GM21390 (cell line): ENCODE results near the gene CCN2.

Source experiments
- ATAC-seq: cut with Tn5 transposase; IDR thresholded peaks from one replicate; pipeline ENCODE4 v1.9.1; 2021; ENCODE audit not compliant: unreplicated experiment

The CCN2 gene, protein sequence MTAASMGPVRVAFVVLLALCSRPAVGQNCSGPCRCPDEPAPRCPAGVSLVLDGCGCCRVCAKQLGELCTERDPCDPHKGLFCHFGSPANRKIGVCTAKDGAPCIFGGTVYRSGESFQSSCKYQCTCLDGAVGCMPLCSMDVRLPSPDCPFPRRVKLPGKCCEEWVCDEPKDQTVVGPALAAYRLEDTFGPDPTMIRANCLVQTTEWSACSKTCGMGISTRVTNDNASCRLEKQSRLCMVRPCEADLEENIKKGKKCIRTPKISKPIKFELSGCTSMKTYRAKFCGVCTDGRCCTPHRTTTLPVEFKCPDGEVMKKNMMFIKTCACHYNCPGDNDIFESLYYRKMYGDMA

DNA sequence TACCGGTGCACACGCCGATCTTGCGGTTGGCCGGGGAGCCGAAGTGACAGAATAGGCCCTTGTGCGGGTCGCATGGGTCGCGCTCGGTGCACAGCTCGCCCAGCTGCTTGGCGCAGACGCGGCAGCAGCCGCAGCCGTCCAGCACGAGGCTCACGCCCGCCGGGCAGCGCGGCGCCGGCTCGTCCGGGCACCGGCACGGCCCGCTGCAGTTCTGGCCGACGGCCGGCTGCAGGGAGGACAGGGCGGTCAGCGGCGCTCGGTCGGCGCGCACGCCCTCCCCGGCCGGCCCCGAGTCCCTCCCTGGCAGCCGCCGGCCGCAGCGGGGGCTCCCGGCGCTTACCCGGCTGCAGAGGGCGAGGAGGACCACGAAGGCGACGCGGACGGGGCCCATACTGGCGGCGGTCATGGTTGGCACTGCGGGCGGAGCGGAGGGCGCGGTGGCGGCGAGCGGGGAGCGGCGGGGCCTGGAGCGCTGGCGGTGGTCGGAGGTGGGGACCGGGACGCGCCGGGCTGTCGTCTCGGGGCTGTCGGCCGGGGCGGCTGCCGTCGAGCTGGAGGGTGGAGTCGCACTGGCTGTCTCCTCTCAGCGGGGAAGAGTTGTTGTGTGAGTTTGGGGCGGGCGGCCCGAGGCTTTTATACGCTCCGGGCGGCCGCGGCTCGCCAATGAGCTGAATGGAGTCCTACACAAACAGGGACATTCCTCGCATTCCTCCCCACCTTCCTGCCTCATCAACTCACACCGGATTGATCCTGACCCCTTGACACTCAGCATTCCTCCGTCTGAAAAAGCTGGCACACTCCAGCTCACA lies at the start of gene CCN2:
CCN2 (minus strand) TSS at position 606 of the 809 bp plus-strand sequence; CDS start at position 406, 200 bp downstream.
- ATAC-seq: no peak

DNA sequence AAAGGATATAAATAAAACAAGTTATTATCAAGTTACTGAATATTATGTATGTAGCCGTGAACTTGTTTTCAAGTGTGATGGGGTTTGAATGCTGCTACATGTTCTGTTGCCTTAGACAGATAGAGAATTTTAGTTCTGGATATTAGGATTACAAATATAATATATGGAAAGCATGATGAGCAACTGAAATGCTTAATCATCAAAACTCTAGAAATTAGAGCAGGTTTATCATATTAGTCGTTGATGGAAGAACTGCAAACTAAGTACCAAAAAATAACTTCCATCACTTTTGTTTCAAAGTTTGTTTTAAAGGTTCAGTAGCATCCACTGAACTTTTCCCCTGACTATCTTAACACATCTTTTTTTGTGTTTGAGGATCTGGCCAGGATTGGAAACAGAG lies 49.1 kb upstream of the CCN2 start:
- no peak for ATAC-seq

DNA sequence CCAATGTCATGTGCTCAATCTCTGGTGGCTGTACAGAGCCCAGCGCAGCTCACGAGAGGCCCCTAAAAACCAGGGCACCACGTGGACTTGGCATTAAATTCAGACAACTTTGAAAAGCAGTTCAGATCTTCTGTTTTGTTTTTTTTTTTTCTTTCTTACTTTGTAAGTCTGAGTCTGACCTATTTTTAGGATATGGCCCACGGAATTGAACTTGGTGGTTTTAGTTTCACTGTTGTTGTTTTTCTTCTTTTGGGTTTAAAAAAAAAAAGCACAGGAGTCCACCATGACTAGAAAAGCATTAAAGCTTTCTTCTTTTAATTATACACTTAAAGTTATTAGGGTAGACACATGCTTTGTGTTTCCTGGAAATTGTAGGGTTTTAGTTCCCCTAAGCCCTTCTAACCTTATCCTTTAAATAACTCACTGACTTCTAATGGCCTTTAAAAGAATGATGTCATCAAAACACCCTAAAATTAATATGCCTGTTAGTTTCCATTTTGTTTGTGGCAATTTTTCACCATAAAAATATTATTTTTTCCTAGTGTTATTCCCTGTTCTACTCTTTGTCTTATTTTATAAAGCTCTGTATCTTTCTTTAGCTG lies 48.5 kb upstream of the CCN2 start:
- no peak for ATAC-seq

DNA sequence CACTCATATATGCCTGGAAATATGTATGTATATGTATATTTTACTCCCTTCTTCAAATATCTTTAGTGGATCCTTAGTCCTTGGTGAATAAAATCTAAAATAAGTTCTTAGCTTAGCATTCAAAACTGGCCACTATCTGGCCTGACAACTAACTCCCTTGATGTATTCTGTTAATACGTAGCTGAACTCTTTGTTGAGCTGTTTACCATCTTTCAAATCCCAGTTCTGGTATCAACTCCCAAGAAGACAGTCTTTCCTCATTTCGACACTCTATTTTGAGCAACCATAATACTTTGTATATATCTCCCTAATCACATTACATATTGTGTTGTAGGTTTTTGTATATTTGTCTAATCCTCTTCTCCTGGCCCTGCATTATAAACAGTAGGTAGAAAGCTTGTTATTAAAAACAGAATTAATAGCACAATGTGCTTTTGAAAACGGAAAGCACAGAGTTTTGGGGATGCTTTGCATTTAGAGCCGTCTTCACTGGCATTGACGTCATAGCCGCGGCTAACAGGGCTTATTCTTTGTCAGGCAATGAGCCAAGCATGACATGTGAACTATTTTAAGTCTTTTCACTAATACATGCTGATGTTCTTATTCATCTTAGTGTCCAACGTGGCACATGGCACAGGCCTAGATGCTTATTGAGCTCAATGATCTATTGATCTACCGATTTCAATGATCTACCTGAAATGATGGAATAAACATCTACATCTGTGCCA lies 47.2 kb upstream of the CCN2 start:
- no peak for ATAC-seq

DNA sequence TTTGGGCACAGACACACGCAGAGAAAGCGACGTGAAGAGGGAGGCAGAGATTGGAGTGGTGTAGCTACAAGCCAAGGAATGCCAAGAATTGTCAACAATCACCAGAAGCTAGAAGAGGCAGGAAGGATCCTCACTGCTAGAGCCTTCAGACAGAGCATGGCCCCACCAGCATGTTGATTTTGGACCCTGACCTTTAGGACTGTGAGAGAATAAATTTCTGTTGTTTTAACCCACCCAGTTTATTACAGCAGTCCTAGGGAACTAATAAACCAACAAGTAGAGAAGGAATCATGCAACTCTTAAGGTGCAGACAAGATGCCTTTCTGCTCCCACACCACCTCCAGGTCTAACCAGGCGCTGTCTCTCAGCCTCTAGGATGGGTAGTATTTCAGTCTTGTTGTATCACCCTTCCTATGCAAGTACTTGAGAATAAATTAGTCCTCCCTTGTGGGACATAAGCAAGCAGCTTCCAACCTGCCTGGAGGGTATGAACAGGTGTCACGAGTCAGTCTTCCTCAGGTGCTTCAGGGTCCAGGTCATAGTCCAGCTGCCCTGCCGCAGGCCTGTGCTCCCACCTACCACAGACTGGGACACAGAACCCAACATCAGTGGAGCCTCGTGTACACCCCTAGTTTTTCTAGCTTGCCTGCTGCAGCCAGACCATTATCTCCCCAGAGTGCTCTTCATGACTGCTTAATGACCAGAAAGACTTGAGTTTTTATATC lies 46.4 kb upstream of the CCN2 start:
- ATAC-seq: no peak

DNA sequence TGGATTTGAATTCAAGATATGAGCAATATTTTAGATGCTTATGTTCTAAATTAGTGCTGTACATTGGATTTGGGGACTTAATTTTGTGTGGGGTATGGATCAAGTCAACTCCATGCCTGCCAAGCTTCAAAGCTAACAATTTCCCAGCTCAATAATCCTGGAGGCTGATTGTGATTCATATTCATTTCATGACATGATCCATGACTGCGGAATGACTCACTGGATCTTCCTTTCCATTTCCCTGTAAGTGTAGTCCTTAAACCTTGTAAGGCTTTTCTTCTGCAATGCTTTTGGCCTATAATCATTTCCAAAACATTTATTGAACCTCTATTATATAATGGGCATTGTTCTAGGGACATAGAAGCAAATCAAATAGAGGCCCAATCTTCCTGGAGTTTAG lies 44.7 kb upstream of the CCN2 start:
- no peak for ATAC-seq

DNA sequence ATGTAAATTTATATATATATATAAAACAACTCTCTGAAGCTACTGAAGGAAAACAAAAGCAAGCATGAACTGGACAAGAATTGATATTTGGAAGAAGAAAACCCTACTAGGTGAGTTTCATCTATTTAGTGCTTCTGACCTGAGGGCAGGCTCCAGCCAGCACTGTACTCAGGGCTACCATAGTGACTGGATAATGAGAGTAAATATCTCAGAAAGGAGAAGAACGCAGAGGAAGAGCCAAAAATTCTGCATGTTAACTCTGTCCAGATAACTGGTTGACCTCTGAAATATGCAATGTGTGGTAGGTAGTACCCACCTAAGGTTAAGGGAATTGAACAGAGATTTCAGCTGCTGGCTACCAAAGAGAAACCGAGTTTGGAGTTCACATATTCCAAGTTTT lies 41.4 kb upstream of the CCN2 start:
- no peak for ATAC-seq

DNA sequence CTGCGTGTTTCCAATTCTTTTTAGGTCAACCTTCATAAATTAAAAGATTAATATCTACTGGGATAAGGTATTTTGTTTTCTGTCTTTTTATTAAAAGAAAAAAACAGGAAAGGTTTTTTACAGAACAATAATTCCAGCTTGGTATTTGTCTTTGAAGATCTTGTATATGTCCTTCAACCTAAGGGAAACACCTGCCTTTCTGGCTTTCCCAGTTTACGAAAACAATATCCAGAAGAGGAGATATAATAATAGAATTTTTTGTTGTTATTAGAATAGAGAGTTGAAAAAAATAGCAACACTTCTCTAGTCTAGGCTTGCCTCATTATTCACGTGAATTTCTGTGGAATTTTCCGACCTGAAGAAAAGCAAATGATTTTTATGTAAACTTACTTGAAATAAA lies 37.9 kb upstream of the CCN2 start:
- no peak for ATAC-seq

DNA sequence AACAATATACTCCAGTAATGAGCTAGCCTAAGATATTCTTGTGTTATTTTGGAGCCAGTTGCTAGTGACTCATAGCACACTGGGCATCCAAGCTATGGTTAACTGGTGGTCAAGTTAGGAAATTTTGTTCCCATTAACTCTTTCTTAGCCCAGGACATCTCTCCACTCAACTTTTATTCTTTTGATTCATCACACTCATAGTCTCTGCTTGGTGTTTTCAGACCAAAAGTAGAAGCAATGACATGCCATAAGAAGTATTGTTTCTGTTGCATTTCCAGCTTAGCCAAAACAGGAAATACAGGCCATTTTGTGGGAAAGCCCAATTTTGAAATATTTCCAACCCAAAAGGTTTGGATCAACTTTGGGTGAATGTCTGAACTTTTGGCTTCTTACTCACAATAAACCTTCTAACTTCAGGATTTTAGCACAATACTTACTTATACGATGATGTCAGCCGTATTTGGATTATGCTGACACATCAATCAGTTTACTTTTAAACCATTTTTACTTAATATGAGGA lies 31.6 kb upstream of the CCN2 start:
- no peak for ATAC-seq

DNA sequence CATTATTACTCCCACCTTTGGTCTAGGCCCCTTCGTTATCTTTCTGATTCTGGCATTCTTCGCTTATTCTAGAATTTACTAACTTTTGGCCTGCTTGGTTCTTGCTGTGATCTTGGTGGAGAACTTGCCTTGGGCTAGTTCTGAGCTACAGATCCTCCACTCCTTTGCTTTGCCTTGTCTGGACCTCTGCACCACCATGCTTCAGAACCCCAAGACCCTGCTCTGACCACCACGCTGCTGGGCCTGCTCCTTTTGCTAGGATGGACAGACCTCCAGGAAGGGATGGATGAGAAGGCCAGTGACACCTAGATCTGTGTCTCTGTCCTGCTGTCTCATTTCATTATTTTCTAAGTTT lies 30.4 kb upstream of the CCN2 start:
- no peak for ATAC-seq

DNA sequence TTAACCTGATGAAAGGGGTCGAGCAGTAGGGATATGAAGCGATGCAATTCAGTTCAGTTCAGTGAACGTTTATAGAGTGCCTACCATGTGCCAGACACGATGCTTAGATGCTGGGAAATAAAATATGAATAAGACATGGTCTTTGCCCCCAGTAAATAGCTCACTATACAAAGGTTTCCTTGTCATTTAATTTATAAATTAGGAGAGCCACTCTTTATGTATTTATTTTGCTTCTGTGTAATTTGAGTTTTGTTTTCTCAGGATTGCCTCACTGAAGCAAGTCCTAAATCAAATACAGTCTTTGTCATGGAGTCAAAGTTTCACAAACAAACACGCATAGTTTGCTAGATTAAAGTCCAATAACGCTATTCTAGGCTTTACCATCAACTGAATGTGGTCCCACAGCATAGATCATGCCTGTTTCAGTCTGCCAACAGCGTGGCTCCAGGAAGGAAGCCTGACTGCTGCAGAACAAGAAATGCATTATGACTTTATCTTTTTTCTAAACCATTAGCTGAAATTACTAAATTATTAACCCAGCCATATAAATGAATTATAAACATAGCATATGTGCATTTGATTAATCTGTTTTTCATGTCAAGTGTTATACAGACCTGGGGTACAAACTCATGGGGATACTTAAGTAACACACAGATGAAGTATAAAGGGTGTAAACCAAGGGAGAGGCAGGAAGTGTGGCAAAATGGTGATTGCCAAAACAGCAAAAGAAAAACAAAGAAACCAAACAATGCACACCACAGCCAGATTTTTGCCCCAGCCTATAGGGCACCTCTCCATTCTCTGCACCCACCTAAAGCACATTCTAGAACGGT lies 29.8 kb upstream of the CCN2 start:
- ATAC-seq: no peak

DNA sequence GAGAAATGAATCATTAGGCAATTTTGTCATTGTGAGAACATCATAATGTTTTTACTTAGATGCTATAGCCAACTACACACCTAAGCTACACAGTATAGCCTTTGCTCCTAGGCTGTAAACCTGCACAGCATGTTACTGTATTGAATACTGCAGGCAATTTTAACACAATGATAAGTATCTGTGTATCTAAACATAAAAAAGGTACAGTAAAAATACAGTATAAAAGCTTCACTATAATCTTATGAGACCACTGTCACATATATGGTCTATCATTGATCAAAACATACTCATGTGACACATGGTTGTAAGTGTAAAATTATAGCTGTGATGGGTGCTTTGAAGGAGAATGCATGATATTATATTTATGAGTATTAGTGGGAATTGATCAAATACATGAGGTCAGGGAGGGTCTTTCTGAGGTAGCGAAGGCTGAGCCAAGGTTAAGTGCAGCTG lies 29.2 kb upstream of the CCN2 start:
- ATAC-seq: no peak

DNA sequence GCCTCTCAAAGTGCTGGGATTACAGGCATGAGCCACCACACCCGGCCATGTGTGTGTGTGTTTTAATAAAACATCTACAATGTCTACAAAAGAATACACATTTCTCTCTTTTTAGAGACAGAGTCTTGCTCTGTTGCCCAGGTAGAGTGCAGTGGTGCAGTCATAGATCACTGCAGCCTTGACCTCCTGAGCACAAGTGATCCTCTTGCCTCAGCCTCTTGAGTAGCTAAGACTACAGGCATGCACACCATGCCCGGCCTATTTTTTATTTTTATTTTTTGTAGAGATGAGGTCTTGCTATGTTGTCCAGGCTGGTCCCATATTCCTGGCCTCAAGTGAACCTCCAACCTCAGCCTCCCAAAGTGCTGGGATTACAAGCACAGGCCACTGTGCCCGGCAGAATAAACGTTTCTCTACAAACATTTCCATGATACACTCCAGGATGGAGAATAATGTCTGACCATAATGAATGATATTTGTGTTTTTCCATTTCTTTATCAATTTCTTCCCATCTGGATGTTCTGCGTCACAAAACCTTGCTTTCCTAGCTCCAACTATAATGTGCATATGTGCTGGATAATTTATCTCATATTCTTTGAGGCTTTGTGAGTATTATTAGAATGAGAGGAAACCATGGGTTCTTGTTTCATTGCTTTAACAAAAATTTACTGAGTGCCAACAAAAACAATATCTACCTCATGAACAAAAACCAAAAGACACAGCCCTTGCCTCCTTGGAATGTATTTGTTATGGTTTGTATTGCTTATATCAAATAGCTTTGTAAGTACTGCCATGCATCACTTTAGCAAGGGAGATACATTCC lies 28.6 kb upstream of the CCN2 start:
- no peak for ATAC-seq

DNA sequence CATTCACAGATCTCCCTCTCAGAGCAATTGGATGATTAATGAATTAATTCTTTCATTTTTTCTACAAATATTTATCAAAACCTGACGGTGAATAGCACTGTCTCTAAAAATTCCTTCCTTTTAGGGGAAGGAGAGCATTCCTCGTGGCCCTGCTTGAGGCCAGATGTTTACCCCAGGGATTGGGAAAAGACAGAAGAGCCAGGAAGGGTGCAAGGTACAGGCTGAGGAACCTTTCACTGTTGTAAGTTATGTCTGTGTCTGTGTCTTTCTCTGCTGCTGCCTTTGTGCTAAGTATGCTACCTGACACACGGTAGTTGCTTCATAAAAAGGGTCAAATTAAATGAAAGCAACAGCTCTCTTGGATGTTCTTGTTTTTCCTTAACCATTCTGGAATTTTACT lies 27.4 kb upstream of the CCN2 start:
- ATAC-seq: no peak

DNA sequence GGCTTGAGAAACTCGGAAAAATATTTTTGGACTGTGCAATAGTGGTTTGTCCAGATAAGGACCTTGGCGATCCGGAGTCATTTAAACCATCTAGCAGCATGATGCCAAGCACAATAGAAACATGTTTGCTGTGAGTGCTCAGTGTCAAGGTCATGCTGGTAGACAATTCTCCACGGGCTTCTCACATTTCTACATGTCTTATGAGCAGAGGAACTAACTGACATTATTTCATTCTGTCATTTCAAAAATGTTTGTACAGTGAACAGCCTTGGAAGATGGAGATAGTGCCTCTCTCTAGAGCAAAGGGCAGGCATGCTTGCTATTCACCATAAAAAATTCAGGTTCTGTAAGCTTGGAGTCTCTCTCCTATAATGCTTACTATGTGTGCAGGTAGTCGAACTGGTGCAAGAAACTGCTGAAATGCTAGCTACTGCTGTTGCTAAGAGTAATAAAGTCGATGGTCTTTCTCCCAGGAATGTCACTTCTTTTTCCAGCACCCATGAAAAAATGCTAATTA lies 25.4 kb upstream of the CCN2 start:
- ATAC-seq: no peak

DNA sequence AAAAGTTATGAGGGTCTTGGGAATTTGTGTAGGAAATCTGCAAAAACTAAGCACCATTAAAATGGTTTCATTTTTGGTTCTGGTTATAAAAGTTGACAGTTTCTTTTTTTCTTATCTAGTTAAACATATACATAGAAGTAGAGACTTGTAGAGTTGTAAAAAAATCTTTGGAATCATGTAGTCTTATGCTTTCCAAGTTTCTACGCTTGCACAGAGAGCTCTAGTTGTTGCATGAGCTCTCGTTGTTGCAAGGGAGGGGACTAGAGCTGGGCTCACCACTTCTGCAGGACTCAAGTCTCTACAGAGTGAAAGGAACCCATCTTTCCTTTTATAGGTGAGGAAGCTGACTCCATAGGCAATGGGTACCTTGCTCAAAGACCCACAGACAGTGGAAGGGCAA lies 21.6 kb upstream of the CCN2 start:
- ATAC-seq: no peak

DNA sequence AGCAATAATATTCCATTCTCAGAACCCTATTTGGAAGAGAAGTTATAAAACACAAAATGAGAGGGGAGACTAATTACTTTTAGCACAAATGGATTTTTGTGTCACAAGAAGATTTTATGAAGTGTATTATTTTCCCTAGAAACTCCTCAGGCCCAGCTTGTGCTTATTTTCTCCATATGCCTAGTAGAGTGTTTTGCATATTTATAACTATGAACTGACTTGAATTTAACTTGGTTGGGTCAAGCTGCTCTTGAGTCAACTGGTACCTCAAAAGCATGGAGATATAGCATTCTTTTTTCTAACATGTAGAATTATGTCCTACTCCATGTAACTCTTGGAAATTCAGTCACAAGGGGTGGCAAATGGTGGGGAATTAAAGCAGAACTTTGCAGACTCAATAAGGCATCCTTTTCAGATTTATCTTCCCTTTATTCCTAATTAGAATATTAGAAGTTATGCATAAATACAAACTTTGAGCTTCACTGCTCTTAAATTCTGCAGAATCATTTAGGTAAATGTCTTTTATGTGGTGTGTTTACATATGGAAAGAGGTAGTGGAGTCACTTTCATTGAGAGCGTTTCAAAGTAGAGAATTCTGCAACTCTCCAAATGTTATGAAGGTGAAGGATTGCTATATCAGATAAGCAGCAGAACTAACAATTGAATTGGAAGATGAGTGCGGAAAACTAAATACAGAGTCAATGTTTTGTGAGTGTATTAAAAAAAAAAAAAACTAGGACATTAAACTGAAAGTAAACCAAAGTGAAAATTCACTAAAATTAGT lies 19.1 kb upstream of the CCN2 start:
- no peak for ATAC-seq

DNA sequence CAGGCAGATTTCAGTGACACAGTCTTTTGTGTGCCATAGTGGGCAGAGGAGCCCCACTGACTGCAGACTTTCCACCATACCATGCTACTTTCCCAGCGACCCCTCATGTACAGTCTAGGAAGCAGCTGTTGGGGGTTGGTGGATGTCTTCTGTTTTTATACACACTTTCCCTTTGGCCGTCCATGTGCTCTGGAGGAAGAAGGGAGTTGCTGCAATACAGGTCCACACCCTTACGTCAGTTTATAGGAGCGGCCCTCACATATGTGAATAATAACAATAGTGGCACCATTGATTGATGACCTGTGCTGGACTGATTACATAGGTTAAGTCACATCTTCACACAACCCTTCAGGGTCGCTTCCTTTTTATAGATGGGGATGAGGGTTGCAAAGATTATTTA lies 17.5 kb upstream of the CCN2 start:
- ATAC-seq: no peak
